GM15510 (cell line): ENCODE results near the gene UNC93B1.

Source experiments
- POLR2A ChIP-seq: IDR thresholded peaks from 3 replicates; pipeline ENCODE4 v1.6.1; 2011; ENCODE audit warnings: borderline replicate concordance; ENCODE audit not compliant: insufficient read length; ENCODE audit errors: extremely low read depth

The UNC93B1 gene

DNA sequence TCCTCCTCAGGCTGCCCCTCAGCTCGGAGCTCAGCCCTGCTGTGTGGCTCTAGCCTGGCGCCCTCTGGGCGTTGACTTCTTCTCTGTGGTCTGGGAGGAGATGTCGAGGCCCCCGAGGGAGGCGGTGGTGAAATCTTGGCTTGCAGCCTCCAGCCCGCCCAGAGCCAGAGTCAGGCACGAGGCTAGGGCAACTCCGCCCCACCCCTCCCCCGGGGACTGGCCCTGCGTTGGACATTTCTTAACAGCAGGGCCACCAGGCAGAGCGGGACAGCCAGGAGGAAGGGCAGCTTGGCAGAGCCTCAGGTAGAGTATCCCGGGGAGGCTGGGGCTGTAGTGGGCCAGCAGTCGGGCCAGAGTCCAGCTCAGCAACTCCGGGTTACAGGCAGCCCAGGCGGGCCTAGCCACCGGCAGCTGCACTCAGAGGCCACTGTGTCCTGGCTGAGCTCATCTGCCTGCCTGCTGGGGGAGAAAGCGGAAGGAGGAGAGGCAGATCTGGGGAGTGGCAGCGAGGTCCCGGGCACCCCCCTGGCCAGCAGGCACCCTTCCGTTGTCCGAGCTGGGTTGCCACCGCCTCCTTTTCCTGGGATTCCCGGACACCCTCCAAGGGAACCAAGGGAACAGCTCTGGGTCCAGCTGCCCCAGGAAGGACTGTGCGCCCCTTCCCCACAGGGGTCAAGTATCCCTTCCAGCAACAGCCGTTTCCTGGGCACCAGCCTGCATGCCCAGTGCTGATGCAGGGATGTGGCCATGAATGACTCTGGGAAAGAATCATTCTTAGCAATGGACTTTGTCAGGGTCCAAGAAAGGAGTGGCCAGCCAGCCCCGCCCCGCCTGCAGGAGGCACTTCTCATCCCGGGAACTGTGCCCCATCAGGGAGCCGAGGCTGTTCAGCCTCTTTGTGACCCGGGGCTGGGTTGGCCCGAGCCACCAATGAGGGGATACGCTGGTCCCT, 6.5 kb upstream of the UNC93B1 start, which contains the start of gene ALDH3B1:
ALDH3B1 (plus strand) TSS at position 238 of the 952 bp plus-strand sequence. CDS start 4,971 bp downstream, outside the sequence.
- no peak for TF ChIP-seq POLR2A

DNA sequence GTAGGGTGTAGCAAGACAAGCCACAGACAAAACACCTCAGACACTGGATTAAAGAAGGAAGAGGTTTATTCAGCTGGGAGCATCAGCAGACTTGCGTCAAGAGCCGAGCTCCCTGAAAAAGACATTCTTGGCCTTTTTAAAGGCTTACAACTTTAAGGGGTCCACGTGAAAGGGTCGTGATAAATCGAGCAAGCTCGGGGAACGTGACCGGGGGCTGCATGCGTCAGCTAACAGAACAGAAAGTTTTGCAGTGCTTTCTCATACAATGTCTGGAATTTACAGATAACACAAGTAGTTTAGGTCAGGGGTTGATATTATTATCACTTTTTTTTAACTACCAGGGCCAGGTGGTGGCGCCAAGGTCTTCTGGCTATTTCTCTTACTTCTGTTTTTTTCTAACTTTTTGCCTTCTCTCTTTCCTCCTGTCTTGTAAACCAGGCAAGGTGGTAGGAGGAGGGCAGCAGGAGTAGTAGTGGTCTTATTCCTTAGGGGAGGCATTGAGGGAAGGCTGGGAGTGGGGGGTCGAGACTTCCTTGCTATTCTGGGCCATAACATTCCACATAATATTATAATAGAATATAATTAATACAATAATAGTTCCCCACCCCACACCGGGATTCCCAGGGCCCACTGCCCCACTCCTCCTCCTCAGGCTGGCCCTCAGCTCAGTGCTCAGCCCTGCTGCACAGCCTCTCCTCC, 5.6 kb upstream of the UNC93B1 start:
- TF ChIP-seq POLR2A, result no peak

DNA sequence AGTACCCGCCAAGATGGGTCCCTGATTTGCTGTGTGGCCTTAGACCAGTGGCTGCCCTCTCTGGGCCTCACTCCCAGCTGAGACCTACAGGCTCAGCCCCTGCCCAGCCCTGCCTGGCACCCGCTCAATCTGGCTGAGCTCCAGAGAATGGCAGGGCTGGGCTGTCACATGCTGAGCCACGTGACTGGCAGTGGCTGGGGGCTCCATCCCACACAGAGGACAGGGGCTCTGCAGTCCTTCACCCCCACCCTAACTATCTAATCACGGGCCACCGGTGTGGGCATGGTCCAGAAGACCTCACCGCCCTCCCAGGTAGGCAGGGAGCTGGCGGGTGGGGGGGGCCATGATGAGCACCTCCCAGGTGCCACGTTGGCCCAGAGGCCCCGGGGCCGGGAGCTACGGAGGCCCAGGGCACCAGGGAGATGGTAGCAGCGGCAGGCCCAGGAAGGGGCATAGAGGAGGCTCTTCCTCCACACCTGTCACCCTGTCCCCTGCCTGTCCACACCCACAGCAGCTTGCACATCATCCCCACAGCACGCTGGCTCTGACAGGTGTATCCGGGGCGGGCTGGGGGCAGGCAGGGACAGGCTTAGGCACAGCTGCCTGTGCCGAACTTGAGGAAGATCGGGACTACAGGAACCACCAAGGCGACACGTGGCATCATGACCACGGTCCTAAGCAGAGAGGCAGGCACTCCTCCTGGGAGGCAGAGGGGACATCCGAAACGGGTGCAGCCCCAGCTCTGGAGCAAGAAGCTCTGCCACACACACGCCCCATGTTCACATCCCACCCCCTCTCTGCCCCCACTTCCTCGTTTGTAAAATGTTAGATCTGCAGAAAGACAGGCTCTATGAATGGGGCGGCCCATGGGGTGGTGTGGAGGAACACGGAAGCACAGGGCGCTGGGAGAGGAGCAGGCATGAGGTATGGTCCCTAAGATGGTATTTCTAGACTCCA, 4.8 kb upstream of the UNC93B1 start:
- no peak for TF ChIP-seq POLR2A

DNA sequence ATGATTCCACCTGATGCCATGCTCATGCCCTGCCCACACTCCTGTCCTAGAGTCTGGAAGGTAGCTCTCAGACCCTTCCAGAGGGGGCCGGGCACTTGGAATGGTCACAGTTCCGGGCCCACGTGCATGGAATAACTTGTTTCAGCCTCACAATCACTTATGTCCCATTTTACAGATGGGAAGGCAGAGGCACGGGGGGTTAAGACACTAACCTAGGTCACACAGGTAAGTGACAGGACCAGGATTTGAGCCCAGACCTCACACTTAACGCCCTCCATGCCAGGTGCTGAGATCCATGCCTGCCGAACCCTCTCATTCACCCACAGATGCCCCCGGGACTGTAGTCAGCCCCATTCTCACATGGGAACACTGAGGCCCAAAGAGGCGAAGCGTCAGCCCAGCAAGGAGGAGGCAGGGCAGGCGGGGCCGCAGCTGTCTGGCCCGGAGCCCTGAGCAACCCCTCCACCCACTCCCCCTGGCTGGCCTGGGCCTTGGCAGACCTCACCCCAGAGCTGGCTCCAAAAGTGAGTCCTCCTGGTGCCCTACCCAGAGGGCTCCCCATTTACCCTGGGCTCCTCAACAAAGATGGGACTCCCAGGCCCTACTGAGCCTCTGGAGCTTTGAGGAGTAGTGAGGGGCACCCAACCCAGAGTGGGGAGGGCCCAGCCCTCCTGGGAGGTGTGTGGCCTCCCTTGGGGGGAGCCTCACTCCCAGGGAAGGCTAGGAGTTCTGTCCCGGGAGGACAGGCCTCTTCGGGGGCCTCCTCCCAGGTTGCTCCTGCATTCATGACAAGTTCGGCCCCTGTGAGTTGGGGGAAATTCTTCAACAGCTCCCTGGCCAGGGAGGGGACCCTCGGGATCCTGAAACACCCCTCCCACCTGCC, 3.8 kb upstream of the UNC93B1 start:
- no peak for TF ChIP-seq POLR2A

DNA sequence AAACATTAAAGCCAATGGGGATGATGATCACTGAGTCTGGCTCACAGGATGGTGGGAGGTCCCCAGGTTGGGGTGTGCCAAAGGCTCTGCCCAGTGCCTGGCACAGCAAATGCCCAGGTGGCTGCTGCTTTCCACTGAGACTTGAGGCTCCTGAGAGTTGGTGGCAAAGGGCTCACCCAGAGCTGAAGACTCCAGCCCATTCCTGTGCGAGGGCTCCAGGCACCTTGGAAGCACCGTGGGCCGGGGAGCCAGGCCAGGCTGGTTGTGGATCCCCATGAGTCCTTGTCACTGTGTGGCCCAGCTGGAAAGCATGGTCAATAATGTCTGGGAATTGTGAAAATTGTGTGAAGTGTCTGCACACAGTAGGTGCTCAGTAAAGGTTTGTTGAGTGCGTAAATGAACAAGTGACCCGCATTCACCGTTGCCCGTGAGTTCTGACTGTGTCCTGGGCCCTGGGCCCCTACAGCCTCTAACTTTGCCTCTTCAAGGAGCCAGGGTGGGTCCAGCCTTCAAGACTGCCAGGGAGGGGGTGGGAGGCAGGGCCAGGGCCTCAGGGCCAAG, 2.8 kb upstream of the UNC93B1 start:
- TF ChIP-seq POLR2A, result no peak

DNA sequence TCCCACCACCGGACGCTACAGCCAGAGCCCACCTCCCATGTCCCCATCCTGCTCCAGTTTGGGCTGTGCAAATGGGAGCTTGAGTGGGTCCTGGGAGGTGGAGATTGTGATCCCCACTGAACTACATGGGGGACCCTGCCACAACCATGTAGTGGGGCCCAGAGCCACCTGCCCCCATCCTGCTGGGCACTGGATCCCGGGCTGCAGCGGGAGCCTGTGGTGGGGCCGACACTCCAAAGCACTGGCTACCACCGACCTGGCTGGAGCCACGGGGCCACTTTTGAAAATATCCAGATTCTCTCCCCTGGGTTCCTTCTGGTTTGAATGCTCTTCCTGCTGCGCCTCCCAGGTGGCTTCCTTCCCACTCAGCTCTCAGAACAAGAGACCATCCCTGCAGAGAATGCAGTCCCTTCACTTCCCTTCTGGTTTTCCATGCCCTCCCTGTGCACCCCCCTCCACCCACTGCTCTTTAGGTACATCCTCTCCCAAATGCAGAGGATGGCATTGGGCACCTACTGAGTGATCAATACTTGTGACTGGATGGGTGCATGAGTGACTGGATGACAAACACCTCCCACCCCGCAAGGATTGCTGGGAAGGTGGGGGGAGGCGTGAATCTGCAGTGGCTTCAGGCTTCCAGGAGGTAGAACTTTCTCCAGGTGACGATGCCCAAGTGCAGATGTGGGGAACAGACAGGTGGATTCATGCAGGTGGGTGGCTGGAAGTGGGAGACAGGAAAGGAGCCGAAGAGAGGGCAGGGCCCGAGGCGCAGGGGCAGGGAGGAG, 846 bp upstream of the UNC93B1 start:
- TF ChIP-seq POLR2A, result no peak

DNA sequence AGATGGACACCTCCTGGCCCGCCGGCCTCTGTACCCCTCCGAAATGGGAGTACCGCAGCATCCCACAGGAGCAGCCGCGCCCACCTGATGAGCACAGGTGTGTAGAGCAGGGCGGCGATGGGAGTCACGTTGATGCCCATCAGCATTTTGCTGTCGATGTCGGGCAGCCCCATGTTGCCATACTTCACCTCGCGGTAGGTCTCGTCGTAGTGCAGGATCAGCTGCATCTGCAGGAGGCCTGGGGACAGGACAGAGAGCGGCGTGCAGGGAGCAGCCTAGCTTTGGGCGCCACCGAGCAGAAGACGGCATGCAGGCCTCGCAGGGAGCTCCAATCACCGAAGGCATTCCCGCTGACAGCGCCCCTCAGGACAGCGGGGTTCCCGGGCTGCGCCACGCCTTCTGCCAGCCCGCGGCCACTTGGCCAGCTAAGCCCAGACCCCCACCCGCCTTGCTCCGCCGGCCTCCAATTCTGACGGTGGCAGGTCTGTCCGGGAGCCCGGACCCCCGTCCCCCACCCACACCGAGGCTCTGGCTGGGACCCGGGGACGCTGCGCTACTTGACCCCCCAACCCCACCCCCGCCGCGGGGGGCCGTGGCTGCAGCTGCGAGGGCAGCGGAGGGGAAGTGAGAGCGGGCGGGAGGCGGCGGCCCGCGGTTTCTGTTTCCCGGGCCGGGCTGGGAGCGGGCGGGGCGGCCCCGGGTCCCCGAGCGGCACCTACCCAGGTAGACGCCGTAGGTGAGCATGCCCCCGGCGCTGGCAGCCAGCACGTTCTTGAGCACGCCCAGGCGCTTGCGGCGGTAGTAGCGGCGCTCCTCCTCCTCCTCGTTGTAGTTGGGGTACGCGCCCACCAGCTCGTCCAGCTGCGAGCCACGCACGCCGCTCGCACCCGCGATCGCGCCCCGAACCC, 705 bp downstream of the UNC93B1 start:
- TF ChIP-seq POLR2A, result no peak

DNA sequence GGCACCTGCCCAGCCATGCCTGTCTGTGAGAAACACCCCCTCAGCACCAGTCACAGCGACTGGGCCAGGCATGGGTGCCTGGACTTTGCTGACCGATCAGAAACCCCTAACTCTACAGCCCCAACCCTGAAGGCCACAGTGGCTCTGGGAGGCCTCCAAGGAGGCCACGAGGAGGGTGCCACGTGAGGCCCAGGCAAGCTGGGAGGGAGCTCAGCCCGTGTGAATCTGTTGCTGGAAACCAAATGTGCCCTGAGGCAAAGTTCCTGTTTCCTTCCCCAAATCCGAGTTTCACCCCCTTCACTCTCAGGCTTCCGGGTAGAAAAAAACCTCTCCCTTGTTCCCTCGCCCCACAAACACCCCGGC, 1.3 kb downstream of the UNC93B1 start:
- TF ChIP-seq POLR2A, result peak; percentile 18

DNA sequence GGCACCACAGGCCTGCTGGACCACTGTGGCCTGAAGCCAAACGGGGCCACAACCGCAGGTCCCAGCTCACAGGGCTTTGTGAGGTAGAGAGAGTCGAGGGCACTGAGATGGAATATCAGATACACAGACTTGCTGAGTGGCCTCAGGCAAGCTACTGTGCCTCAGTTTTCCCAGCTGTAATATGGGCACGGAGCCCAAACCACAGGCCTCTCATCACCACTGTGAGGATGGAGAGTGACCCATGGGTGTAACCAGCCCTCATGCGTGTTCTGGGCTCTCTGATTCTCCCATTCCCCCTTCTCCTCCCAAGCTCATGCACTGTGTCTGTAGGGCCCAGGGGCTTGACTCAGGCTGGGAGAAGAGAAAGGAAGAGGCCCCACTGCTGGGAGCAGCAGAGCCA, 4.2 kb downstream of the UNC93B1 start:
- peak; percentile 14 for TF ChIP-seq POLR2A

DNA sequence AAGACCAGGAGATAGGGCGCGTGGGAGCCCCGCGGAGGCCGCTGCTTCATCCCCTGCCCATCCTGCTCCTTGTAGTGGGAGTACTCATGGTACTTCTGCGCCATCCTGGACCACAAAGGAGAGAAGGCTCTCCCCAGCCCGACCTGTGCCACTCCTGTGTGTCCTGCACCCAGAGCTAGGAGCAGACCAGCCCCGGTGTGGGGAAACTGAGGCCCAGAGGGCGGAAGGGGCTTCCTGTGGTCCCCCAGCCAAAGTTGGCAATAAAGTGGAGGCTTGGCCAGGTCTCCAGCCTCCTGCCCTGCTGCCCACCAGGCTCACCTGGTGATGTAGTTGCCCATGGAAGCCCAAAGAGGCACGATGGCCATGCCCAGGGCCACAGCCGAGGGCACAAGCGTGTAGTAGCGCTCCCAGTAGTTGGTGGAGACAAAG, 4.7 kb downstream of the UNC93B1 start:
- TF ChIP-seq POLR2A, result no peak

DNA sequence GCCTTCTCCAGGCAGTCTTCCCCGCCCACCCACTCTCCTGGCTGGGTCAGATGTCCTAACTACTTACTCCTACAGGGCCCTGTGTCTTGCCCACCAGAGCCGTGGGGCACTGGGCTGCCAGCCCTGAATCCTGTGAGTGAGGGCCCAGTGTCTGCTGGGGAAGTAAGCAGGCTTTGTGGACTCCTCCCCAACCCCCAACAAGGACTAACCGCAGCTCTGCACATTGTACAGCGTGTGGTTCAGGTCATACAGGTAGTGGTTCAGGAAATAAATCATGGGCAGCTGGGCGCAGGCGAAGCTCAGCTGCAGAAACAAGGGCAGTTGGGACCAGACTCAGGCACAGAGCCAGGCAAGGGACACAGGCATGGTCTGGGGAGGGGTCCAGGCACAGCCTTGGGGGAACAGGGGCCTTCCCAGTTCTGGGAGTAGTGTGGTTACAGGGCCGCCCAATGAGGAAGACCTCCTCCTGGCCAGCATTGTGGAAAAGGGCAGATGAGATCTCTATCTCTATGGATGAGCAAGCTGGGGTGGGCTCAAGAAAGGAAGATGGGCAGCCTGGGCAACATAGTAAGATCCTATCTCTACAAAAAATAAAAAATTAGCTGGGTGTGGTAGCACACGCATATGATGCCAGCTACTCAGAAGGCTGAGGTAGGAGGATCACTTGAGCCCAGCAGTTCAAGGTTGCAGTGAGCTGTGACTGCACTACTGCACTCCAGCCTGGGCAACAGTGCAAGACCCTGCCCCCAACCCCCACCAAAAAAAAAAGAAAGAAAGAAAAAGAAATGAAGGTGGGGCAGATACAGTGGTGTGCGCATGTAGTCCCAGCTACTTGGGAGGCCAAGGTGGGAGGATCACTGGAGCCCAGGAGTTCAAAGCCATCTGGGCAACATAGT, 5.5 kb downstream of the UNC93B1 start:
- TF ChIP-seq POLR2A, result no peak

DNA sequence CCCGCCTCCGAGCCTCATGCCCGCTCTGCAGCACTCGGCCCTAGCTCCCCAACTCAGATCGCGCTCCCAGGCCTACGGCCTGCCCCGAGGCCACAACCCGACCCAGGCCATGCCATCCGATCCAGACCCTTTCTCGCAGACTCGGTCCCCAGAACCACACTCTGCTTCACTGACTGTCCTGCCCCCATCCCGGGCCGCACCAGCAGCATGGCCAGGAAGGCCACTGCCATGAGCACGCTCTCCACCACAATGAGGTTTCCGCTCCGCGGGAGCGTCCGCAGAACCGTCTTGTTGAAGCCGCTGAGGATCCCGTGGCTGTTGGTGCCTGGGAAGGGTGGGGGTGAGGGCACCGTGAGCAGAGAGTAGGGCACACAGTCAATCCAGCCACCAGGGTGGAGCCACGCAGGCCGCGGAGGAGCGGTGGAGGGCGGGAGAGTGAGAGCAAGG, 6.4 kb downstream of the UNC93B1 start:
- TF ChIP-seq POLR2A, result peak; percentile 6
